HG02759 (cell line): ENCODE data around the gene CRADD.
"Not testable (repeated sequence)": the region's sequence is repeated elsewhere in the genome, so short reads cannot be mapped to it uniquely, and the experiment has no call there.

Experiments
- ATAC-seq: cut with Tn5 transposase; IDR thresholded peaks from one replicate; pipeline ENCODE4 v1.9.1; 2021; ENCODE audit warnings: mild to moderate bottlenecking, moderate library complexity; ENCODE audit not compliant: unreplicated experiment

CRADD gene

DNA sequence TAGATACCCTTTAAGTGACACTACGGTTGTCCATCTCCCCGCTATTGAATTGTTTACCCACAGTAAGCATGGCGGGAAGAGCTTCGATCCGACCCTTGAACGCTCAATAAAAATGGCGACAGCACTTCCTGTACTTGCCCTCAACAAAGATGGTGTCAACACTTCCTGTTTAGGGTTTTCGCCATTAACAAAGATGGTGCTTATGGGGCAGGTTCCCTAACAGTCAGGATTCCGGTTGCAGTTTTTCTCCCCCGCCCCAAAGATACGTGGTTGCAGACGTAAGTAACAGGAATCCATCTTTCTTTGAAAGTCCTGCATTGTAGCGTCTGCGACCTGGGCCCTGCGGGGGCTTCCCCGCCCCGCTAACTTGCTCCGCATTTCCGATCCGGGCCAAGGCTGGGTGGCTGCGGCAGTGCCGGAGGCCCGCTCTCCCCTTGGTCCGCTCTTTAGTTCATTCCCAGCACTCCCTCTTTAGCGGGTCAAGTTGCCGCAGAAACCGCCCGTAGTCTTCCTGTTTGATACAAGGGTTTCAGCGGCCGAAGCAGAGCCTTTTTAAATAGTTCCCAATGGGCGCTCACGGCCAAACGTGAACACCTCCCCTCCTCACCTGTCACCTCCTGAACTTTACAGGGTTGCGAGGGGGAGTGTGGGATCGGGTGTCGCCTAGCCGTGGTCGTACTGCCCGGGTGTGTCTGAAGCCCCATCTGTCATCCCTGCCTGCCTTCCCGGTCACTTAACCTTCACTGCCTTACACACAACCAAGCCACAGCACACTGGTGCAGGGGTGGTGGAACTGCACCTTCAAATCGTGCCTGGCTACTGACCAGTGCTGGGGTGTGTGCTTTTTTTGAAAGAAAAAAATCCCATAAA is at the start of gene CRADD:
CRADD (plus strand) TSS at position 181 of the 870 bp plus-strand sequence.
- ATAC-seq = peak; percentile 95

DNA sequence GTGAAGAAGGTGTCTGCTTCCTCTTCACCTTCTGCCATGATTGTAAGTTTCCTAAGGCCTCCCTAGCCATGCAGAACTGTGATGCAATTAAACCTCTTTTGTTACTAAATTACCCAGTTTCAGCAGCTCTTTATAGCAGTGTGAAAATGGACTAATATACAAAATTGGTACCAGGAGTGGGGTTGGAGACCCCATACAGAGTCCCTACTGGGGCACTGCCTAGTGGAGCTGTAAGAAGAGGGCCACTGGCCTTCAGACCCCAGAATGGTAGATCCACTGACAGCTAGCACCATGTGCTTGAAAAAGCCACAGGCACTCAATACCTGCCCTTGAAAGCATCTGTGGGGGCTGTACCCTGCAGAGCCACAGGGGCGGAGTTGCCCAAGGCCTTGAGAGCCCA is 44.8 kb upstream of the CRADD start:
- ATAC-seq = no peak

DNA sequence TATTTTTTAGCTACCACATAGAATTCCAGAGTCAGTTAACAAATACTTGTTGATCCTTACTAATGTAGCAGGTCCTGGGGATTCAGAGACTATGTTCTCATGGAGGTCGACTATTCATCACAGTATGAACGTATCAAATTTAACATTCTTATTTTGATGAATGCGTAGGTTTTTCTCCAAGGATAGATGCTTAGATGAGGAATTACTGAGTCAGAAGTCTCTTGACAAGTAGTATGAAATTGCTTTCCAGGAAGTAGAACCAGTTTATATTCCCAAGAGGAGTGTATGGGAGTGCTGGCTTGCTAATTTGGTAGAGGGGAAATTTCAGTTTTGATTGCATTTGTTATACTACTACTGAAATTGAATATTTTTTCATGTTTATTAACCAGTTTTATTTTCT is 42.8 kb upstream of the CRADD start:
- ATAC-seq = no peak

DNA sequence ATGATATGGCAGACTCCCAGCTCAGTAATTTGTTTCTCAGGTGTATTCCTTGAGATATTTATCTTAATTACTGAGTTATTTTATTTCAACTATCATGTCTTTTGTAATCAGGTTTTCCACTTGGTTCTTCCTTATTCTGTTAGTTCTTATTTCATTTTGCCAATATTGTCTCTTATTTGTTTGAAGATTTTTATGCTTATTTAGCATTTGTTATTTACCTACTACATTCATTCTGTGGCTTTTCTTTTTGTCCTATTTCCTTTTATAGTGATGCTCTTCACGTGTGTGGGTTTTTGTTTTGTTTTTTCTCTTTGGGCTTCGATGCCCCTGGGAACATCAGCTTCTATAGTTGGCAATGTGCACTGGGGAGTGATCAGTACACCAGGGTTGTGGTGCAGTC is 40.5 kb upstream of the CRADD start:
- ATAC-seq = no peak

DNA sequence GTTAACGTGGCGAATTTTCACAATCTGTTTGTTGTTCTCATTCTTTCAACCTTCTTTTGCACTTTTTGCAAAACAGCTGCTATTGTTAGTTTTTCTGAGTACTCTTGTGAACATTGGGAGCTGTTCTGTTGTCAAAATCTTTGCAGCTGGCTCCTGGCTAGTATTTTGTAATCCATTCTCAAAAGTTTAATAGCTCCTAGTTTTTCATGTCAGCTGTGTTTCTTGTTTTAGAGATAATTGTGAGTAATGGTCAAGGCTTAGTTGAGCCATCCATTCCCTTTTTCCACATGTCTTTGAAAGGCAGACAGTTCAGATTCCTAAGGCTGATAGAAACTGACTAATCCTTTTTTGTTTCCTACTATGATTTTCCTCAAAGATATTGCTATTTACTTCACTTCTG is 39.1 kb upstream of the CRADD start:
- no peak for ATAC-seq

DNA sequence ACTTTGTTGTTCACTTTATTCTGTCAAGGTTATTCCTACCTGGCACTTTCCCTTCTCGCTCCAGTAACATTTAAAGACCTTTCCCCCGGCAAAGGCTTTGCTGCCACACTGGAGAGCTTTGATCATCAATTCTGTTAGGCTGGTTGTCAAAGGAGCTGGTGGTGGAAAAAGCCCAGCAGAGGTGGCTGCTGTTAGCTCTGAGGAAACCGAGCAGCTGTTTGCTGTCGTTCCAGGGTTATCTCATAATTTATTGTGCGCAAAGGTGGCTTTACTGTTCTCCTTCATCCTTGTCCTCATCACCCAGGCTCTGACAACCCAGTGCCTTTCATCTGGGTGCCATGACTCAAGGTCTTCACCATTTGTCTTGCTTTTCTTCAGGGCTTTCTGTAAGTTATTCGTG is 38.2 kb upstream of the CRADD start:
- no peak for ATAC-seq

DNA sequence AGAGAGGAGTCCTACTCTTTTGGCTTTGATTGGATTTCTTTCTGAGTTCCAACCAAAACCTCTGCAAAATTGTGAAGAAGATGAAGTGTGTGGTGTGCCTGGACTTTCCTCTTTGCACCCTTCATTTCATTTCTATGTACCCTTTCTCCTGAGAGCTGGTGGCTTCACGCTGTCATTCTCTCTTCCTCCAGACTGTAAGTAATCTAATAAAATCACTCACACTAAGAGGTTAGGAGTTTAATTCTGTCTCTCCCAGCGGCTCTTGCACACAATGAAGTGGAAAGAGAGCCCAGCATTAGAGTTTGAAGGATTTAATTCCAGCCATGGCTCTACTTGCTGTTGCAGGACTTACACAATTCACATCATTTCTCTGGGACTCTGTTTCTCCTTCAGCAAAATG is 37.8 kb upstream of the CRADD start:
- ATAC-seq = no peak

DNA sequence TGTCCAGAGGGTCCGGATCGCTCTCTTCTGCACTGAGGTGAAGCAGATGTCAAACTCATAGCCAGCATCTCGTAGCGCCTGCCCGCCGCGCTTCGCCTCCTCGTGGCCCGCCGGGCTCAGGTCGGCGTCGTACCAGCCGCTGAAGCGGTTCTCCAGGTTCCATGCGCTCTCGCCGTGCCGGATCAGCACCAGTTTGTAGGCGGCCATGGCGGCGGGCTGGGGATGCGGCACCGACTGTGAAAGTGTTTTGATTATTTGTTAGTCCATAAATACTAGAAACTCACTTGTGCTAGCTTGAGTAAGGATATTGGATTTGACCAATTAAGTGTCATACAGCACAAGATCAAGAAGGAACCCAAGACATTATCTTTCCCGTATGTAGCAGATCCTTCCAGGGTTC is 35.8 kb upstream of the CRADD start:
- ATAC-seq = not testable (repeated sequence)

DNA sequence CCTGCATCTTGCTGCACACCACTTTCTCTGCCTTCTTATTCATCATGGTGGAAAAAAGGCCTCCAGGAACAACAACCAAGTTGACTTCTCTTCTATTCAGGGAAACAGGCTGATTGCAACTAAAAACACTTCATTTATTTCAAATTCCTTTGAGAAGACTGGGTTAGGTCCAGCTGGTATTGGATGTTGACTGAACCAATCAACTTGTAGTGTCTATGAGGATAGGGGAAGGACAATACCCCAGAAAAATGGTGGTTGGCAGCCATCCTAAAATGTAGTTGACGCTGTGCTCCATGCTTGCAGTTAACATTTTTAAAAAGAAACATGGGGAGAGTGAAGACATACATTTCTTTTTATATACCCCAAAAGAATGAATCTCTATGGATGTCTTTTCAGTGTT is 34.4 kb upstream of the CRADD start:
- ATAC-seq = no peak

DNA sequence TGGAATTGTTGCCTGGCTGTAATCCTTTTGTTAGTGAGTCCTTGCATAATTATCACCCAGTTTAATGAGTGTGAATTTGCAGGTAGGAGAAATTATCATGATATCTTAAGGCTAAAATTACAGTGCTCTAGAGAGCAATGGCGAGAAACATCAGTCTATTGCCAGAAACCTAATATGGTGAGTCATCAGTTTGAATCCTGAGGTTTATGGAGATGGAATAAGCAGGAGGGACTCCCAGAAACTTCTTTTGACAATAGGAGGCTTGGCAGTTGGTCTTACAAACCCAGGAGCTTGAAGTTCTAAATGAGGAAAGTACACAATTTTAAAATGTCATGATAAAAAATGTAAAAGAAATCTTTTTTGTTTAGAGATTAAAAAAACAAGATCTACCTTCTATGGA is 31.5 kb upstream of the CRADD start:
- ATAC-seq = no peak

DNA sequence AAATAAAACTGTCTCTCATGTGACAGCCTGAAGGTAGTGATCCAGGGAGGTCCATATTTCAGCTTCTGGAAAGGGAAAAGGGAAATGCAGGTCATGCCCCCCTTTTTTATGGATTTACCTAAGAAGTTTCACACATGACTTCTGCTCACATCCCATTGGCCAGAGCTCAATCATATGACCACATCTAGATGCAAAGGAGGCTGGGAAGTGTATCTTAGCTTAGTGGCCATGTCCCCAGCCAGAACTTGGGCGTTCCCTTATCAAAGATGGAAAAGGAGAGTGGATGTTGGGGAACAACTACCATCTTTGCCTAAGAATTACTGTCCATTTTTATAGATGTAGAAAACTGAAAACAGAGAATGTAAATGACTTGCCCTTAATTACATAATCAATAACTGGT is 26.5 kb upstream of the CRADD start:
- no peak for ATAC-seq

DNA sequence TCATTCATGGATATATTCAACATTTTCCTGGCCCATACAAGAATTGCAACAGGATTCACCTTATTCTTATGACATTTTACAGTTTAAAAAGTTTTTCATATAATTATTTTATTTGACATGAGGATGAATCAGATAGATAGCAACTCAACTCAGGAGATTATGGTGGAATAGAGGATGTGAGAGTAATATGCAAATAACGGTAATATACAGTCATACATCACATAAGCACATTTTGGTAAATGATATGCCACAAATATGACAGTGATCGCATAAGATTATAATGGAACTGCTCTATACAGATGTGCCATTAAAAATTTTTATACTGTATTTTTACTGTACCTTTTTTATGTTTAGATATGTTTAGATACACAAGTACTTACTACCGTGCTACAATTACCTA is 24.1 kb upstream of the CRADD start:
- ATAC-seq = no peak

DNA sequence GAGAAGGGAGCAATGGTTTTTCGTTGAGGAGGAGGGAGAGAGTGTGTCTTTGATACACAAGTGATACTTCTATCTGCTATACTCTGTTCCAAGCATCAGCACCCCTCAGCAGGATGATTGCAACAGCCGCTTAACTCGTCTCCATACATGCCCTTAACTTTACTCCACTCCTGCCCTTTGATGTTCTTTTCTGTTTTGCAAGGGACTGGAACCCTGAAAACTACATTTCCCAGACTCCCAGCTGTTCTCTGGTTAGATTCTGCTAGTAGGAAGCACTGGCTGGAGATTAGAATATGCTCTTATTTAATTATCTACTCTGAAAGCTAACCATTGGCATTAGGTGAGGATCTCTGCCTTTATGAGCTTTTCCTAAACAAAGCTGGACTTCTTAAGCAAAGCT is 23.5 kb upstream of the CRADD start:
- ATAC-seq = no peak

DNA sequence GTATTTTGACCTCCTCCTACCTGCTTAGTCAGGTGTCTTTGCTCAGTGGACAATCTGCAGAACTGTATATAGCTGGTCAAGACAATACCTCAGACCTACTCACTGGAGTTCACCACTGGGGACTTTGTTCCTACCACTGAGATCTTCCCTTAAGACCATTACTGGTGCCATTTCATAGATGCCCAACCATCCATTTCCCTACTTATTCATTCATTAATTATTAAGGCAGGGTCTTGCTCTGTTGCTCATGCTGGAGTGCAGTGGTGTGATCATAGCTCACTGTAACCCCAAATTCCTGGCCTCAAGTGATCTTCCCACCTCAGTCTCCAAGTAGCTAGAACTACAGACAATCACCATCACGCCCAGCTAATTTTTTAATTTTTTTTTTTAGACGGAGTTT is 22.8 kb upstream of the CRADD start:
- ATAC-seq = no peak

DNA sequence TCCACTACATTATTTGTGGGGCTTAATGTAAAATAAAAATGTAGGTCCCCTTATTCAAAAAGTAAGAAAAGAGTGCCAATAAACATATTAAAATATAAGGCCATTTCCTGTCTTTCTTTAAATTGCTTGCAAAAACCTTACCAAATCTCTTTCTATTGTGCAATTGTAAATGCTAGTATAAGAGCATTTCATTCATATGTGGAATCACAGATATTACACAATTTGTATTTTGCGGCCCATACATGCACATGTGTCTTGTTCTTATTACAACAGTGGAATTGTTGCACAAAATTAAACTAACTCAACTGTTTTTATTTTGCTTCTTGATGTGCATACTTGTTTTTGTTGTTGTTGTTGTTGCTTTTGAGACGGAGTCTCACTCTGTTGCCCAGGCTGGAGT is 20.1 kb upstream of the CRADD start:
- ATAC-seq = no peak

DNA sequence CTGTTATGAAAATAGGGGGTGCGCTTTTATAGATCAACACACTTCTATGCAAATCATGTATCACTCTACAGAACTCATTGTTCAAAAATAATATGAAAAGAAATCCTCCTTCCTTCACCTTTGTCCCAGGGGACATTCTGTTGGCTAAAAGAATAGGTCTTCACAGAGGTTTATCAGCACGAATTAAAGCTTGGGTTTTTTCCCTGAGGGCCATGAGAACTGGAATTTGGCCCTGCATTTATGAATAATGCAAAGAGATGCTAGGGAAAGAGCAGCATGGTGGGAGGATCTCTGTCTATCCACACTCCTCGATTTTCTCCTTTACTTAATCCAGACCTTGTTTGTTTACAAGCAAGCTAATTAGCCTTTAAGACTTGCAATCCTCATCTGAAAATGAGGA is 16.2 kb upstream of the CRADD start:
- no peak for ATAC-seq

DNA sequence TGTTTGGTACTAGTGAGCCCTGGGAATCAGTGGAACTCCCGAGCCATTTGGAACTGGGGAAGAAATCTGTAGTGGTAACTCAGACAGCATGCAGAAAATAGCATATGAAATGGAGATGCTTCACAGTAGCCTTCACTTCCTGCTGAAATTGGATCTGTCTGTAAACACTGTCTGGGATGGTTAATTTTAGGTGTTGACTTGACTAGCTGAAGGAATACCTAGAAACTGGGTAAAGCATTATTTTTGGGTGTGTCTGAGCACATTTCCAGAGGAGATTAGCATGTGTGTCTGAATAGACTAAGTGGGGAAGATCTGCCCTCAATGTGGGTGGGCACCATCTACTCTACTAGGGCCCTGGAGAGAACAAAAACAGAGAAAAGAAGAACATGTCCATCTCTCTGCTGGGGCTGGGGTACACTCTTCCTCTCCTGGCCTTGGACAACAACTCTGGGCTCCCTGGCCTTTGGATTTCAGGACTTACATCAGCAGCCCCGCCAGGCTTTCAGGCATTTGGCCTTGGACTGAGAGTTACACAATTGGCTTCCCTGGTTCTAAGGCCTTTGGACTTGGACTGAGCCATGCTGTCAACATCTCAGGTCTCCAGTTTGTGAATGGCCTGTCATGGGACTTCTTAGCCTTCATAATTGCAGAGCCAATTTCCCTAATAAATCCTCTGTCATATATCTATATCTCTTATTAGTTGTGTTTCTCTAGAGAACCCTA is 14.0 kb upstream of the CRADD start:
- no peak for ATAC-seq

DNA sequence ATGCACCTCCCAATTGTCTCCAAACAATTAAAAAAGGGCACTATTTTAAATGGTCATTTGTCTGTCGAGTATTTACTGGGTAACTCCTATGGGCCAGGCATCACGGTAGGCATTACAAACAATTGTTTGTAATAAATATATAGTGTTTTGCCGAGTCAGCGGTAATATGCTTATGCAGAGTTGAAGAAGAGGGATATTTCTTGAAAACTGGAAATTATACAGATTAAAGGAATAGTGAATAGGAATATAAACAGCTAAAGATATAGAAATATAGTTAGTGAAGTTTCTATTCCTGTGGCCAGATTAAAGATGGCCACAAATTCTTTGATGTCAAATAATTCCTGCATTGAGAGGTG is 13.5 kb upstream of the CRADD start:
- ATAC-seq = no peak

DNA sequence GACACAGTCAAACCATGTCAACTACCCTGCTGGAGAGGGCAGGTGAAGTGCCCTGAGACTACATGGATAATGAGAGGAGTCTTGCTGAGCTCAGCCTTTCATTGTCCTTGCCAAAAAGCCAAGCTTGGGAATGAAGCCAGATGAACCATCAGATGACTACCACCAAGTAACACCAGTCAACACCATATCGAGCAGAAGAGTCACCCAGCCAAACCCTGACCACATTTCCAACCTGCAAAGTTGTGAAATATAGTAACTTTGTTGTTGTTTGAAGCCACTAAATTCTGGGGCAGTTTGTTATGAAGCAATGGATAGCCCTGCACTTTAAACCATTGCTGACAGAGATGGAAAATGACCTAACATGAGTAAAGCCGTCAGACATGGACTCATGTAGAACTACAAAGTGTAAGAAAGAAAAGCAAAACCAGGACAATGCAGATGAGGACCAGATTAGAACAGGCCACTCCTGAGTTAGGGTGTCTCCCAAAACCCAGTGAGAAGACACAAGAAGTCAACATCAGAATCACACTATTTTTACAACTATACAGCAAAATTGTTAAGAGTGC is 12.5 kb upstream of the CRADD start:
- ATAC-seq = no peak

DNA sequence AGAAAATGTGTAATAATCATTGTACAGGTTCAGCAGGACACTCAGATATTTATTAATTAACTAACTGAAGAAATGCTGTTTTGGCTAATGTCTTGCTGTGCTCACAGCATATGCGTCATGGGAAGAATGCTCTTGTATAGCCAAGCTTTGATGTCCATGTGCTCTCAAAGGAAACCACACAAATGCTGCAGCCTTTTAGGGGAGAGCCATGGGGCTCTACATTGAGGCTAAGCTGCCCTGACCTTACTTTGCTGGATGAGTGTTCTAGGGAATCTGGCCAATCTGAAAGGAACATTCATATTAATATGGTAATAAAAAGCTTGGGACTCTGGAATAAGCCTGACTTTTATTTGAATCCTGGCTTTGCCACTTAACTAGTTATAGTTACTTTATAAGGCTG is 9.5 kb upstream of the CRADD start:
- no peak for ATAC-seq

DNA sequence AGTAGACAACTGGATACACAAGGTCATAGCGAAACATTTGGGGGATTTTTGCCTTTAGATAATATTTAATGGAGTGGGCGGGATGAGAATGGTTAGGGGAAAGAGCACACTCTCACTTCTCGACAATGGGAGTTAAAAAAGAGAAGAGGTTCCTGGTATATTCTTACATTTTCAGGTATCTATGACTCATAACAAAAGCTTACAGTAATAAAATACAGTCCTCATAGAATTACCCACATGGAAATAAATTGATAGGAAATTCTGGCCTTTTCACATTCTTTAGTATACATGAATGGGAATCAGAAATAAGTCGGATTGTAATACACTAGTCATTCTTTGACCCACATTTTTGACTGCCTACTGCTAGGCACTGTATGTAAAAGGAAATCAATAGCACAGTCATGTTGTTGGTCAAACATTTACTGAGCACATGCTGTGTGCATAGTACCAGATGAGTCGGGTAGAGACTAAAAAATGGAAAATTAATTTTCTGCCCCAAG is 8.2 kb upstream of the CRADD start:
- ATAC-seq = peak; percentile 83

DNA sequence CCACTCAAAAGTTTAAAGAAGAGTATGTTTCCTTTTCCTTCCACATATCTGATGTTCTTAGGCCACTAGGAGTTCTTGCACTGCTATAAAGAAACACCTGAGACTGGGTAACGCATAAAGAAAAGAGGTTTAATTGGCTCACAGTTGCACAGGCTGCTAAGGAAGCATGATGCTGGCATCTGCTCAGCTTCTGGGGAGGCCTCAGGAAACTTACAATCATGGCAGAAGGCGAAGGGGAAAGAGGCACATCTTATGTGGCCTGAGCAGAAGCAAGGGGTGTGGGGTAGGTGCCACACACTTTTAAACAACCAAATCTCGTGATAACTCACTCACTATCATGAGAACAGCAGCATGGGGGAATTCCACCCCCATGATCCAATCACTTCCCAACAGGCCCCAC is 7.7 kb upstream of the CRADD start:
- no peak for ATAC-seq
